ENCODE data around the gene ANKRD39. TPM values are rescaled to one million over a fixed set of nuclear protein-coding genes. Genes with fewer than 3 reads are reported as not detected.
A peak's percentile ranks its signal among the peaks of the same experiment; 100 is the strongest.

ANKRD39 gene
- total and polyA plus RNA-seq, 4 donors = 4.7 to 22.7 (median 10.7) TPM

DNA sequence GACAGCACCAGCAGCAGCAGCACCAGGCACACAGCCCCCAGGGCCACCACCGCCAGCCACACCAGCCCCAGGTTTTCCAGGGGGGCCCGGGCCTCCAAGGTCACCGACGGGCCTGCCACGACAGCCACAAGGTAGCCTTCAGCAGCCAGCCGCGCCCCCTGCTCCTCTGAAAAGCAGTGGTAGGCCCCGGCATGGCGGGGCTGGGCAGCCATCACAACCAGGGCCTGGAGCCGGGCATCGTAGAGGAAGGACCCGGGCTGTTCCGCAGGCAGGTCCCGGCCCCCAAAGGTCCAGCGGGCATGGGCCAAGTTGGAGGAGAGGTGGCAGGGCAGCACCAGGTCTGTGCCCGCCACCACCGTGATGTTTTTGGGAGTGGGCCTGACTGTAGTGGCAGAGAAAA is 3.3 kb upstream of the ANKRD39 start:
- Histone ChIP-seq H3K27me3 (ENCODE audit: control insufficient read depth in 4 of 4, insufficient read depth in 4 of 4, low read length in 3 of 4) (no peaks in the 10 kb centered on the region), H3K36me3 (ENCODE audit: control insufficient read depth in 4 of 4, insufficient read depth in 3 of 4, low read depth in 1 of 4, low read length in 3 of 4) (peaks cover 7 to 38% (median 14%) of the 10 kb centered on the region in 4 donors), H3K4me1 (ENCODE audit: control insufficient read depth in 4 of 4, insufficient read depth in 4 of 4, low read length in 3 of 4) (peaks cover 11 to 74% (median 55%) of the 10 kb centered on the region in 4 donors), H3K4me3 (ENCODE audit: low read depth in 1 of 3, low read length in 3 of 3) (no peak overlapping the region), H3K9ac (ENCODE audit: low read depth in 1 of 2, low read length in 2 of 2) (no peak overlapping the region), H3K9me3 (ENCODE audit: control insufficient read depth in 4 of 4, low read length in 3 of 4) (no peaks in the 10 kb centered on the region), H3K27ac (ENCODE audit: low read depth in 1 of 2, low read length in 2 of 2) (peak overlapping the region; percentile 78 to 80)
- DNase-seq (ENCODE audit: low spot score) = no peak
- WGBS = 96% methylated on average over 17 of the region's 17 CpGs
- no peak for TF ChIP-seq FOXA2 (IDR thresholded peaks at IDR 0.05)
- TF ChIP-seq HNF4G (IDR thresholded peaks at IDR 0.05) = no peak
- no peak for TF ChIP-seq JUND (IDR thresholded peaks at IDR 0.05)
- TF ChIP-seq NR2F2 (IDR thresholded peaks at IDR 0.05) = no peak
- no peak for TF ChIP-seq HNF4A (conservative IDR thresholded peaks at IDR 0.05)
- no peak for TF ChIP-seq TAF1 (conservative IDR thresholded peaks at IDR 0.05)
- no peak for TF ChIP-seq GABPA (IDR thresholded peaks at IDR 0.05 in 1 of 2, conservative IDR thresholded peaks at IDR 0.05 in 1 of 2)
- TF ChIP-seq, protein P1, sequence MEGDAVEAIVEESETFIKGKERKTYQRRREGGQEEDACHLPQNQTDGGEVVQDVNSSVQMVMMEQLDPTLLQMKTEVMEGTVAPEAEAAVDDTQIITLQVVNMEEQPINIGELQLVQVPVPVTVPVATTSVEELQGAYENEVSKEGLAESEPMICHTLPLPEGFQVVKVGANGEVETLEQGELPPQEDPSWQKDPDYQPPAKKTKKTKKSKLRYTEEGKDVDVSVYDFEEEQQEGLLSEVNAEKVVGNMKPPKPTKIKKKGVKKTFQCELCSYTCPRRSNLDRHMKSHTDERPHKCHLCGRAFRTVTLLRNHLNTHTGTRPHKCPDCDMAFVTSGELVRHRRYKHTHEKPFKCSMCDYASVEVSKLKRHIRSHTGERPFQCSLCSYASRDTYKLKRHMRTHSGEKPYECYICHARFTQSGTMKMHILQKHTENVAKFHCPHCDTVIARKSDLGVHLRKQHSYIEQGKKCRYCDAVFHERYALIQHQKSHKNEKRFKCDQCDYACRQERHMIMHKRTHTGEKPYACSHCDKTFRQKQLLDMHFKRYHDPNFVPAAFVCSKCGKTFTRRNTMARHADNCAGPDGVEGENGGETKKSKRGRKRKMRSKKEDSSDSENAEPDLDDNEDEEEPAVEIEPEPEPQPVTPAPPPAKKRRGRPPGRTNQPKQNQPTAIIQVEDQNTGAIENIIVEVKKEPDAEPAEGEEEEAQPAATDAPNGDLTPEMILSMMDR (IDR thresholded peaks at IDR 0.05; ENCODE audit: low read depth, low read length, missing input control) = no peak

- Histone ChIP-seq H3K4me3 (ENCODE audit: low read depth in 1 of 3, low read length in 3 of 3) (no peak overlapping the region), H3K4me1 (ENCODE audit: control insufficient read depth in 4 of 4, insufficient read depth in 4 of 4, low read length in 3 of 4) (peaks cover 12 to 68% (median 49%) of the 10 kb centered on the region in 4 donors), H3K9me3 (ENCODE audit: control insufficient read depth in 4 of 4, low read length in 3 of 4) (no peaks in the 10 kb centered on the region), H3K27me3 (ENCODE audit: control insufficient read depth in 4 of 4, insufficient read depth in 4 of 4, low read length in 3 of 4) (no peaks in the 10 kb centered on the region), H3K27ac (ENCODE audit: low read depth in 1 of 2, low read length in 2 of 2) (peak overlapping the region; percentile 78 to 80), H3K36me3 (ENCODE audit: control insufficient read depth in 4 of 4, insufficient read depth in 3 of 4, low read depth in 1 of 4, low read length in 3 of 4) (peaks cover 7 to 32% (median 12%) of the 10 kb centered on the region in 4 donors), H3K9ac (ENCODE audit: low read depth in 1 of 2, low read length in 2 of 2) (no peak overlapping the region)
- WGBS = 76% methylated on average over 38 of the region's 38 CpGs
- TF ChIP-seq, protein P2, sequence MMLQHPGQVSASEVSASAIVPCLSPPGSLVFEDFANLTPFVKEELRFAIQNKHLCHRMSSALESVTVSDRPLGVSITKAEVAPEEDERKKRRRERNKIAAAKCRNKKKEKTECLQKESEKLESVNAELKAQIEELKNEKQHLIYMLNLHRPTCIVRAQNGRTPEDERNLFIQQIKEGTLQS (IDR thresholded peaks at IDR 0.05) = no peak
- TF ChIP-seq, protein P1 (IDR thresholded peaks at IDR 0.05; ENCODE audit: low read depth, low read length, missing input control) = no peak
- TF ChIP-seq, protein P3, sequence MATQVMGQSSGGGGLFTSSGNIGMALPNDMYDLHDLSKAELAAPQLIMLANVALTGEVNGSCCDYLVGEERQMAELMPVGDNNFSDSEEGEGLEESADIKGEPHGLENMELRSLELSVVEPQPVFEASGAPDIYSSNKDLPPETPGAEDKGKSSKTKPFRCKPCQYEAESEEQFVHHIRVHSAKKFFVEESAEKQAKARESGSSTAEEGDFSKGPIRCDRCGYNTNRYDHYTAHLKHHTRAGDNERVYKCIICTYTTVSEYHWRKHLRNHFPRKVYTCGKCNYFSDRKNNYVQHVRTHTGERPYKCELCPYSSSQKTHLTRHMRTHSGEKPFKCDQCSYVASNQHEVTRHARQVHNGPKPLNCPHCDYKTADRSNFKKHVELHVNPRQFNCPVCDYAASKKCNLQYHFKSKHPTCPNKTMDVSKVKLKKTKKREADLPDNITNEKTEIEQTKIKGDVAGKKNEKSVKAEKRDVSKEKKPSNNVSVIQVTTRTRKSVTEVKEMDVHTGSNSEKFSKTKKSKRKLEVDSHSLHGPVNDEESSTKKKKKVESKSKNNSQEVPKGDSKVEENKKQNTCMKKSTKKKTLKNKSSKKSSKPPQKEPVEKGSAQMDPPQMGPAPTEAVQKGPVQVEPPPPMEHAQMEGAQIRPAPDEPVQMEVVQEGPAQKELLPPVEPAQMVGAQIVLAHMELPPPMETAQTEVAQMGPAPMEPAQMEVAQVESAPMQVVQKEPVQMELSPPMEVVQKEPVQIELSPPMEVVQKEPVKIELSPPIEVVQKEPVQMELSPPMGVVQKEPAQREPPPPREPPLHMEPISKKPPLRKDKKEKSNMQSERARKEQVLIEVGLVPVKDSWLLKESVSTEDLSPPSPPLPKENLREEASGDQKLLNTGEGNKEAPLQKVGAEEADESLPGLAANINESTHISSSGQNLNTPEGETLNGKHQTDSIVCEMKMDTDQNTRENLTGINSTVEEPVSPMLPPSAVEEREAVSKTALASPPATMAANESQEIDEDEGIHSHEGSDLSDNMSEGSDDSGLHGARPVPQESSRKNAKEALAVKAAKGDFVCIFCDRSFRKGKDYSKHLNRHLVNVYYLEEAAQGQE (IDR thresholded peaks at IDR 0.05) = no peak
- TF ChIP-seq TAF1 (conservative IDR thresholded peaks at IDR 0.05) (no peak), YY1 (IDR thresholded peaks at IDR 0.05) (no peak), HNF4A (conservative IDR thresholded peaks at IDR 0.05) (no peak), ZBTB33 (IDR thresholded peaks at IDR 0.05) (no peak), NR2F2 (IDR thresholded peaks at IDR 0.05) (no peak), RAD21 (IDR thresholded peaks at IDR 0.05) (no peak), FOXA2 (IDR thresholded peaks at IDR 0.05) (no peak), SP1 (IDR thresholded peaks at IDR 0.05) (no peak), HNF4G (IDR thresholded peaks at IDR 0.05) (no peak), JUND (IDR thresholded peaks at IDR 0.05) (no peak), FOXA1 (IDR thresholded peaks at IDR 0.05) (no peak)
- TF ChIP-seq, protein P4, sequence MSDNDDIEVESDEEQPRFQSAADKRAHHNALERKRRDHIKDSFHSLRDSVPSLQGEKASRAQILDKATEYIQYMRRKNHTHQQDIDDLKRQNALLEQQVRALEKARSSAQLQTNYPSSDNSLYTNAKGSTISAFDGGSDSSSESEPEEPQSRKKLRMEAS (IDR thresholded peaks at IDR 0.05) = no peak
- DNase-seq (ENCODE audit: low spot score) = no peak
Observed at GRCh38 chr2:96860065-96861029, 2.5 kb upstream of the ANKRD39 start.
